Kidney (tissue), 14 donors: ENCODE data around the gene OSBPL2. TPM values are rescaled to one million over a fixed set of nuclear protein-coding genes. Genes with fewer than 3 reads are reported as not detected.

Experiments used
- DNase-seq, 5 donors: peaks; one replicate each; pipeline ENCODE4 v3.0.0-alpha.2; 2013 to 2020
- FAIRE-seq: peaks from 2 replicates; lab custom pipeline; 2012; peaks lifted over from hg19 to GRCh38; lab: Jason Lieb, UNC
- H3K27ac ChIP-seq, 2 donors: one replicate each; pipeline ENCODE4 v1.7.0; 2013; ENCODE audit warnings: low read depth in 2 of 2, low read length in 2 of 2, inconsistent platforms in 1 of 2
- H3K27me3 ChIP-seq: one replicate; pipeline ENCODE4 v1.7.1; 2013; ENCODE audit warnings: low read length, inconsistent platforms; ENCODE audit not compliant: control insufficient read depth, insufficient read depth
- H3K36me3 ChIP-seq, 3 donors: one replicate each; pipeline versions ENCODE4 v1.7.0 to v1.7.1; 2013; ENCODE audit warnings: low read length in 3 of 3, control low read depth in 1 of 3, inconsistent platforms in 1 of 3; ENCODE audit not compliant: insufficient read depth in 3 of 3, control insufficient read depth in 2 of 3
- H3K4me1 ChIP-seq, 3 donors: one replicate each; pipeline versions ENCODE4 v1.7.0 to v1.7.1; 2013; ENCODE audit warnings: low read length in 3 of 3, inconsistent platforms in 1 of 3, low read depth in 1 of 3; ENCODE audit not compliant: control insufficient read depth in 2 of 3, insufficient read depth in 2 of 3
- H3K4me3 ChIP-seq, 3 donors: one replicate each; pipeline versions ENCODE4 v1.7.0 to v1.8.1; 2013; ENCODE audit warnings: low read length in 3 of 3, control low read depth in 1 of 3, inconsistent platforms in 1 of 3
- H3K9ac ChIP-seq, 3 donors: one replicate each; pipeline versions ENCODE4 v1.7.0 to v1.7.1; 2013; ENCODE audit warnings: low read length in 3 of 3, control low read depth in 1 of 3, inconsistent platforms in 1 of 3
- H3K9me3 ChIP-seq, 3 donors: one replicate each; pipeline versions ENCODE4 v1.7.0 to v1.7.1; 2013; ENCODE audit warnings: low read length in 3 of 3, control low read depth in 1 of 3, inconsistent platforms in 1 of 3; ENCODE audit not compliant: control insufficient read depth in 2 of 3, insufficient read depth in 1 of 3
- intact Hi-C: fragments of 100-400 bp; cut with DNase I; formaldehyde crosslinking; loops from one replicate; pipeline ENCODE4 v1.11.1; 2022
- polyA plus RNA-seq: library from polyadenylated mRNA; stranded (reverse); fragments of 350-450 nt; fragmentation: Illumina TruSeq; extraction: RNeasy Lipid Tissue Mini Kit (QIAGEN cat#74804); gene quantifications from one replicate; pipeline ENCODE4 v1.2.3, GENCODE V29; 2014; ENCODE audit warnings: low read depth, low replicate concordance; ENCODE audit not compliant: insufficient read depth
- total RNA-seq: library from RNA; stranded (reverse); fragmentation: NEBNext Ultra II Directional; extraction: Animal tissue kit (Norgen Biotek cat#: 25700); gene quantifications from one replicate; pipeline ENCODE4 v1.2.1, GENCODE V29; 2021
- TF ChIP-seq, protein P1 (sequence below): IDR thresholded peaks from 3 replicates; pipeline ENCODE4 v1.5.1; 2012; ENCODE audit warnings: mild to moderate bottlenecking, moderate library complexity, borderline replicate concordance; ENCODE audit not compliant: insufficient read depth; ENCODE audit errors: extremely low read depth
- donor health status: control.
- donor health status: control.
- donor health status: control.
- donor health status: control.
- donor health status: control.
- donor health status: DM: yes; HTN: yes; CAD: no.
- donor health status: Normal renal cell carcinoma (clear cell type).

Gene OSBPL2
- total and polyA plus RNA-seq, 2 donors from 2014 or later: 20.4 to 57.1 TPM

DNA sequence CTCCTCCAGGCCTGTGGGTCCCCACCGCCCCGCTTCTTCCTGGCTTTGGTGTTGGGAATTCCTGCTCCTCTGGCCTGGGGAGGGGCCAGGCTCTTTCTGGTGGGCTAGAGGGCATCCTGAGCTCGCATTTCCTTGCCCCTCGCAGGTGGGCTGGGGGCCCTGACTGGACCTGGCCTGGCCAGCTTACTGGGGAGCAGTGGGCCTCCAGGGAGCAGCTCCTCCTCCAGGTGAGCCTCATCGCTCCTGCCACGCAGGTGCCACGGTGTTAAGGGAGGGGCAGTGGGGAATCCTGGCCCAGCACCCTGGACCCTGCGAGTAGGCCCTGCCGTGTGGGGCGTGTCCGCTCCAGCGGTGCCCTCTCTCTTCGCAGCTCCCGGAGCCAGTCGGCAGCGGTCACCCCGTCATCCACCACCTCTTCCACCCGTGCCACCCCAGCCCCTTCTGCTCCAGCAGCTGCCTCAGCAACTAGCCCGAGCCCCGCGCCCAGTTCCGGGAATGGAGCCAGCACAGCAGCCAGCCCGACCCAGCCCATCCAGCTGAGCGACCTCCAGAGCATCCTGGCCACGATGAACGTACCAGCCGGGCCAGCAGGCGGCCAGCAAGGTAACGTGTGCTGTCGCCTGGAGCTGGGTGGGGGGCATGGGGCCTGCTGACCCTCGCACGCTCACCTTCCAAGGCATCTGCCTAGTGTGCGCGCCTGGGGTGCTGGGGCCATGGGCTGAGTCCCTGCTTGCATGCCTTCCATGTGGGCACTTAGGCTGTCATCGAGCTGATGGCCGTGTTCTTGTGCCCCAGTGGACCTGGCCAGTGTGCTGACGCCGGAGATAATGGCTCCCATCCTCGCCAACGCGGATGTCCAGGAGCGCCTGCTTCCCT, 69.1 kb downstream of the OSBPL2 start:
- FAIRE-seq: no peak
- Histone ChIP-seq H3K9me3 (no peaks in the 10 kb centered on the region), H3K36me3 (peaks cover 0 to 41% (median 12%) of the 10 kb centered on the region in 3 donors), H3K9ac (no peak overlapping the region), H3K4me1 (peaks cover 0 to 28% (median 21%) of the 10 kb centered on the region in 3 donors), H3K27me3 (no peaks in the 10 kb centered on the region), H3K4me3 (no peak overlapping the region), H3K27ac (no peak overlapping the region)
- DNase-seq: no peak
- TF ChIP-seq, protein P1, sequence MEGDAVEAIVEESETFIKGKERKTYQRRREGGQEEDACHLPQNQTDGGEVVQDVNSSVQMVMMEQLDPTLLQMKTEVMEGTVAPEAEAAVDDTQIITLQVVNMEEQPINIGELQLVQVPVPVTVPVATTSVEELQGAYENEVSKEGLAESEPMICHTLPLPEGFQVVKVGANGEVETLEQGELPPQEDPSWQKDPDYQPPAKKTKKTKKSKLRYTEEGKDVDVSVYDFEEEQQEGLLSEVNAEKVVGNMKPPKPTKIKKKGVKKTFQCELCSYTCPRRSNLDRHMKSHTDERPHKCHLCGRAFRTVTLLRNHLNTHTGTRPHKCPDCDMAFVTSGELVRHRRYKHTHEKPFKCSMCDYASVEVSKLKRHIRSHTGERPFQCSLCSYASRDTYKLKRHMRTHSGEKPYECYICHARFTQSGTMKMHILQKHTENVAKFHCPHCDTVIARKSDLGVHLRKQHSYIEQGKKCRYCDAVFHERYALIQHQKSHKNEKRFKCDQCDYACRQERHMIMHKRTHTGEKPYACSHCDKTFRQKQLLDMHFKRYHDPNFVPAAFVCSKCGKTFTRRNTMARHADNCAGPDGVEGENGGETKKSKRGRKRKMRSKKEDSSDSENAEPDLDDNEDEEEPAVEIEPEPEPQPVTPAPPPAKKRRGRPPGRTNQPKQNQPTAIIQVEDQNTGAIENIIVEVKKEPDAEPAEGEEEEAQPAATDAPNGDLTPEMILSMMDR: no peak
- intact Hi-C loops: no loop called here

- DNase-seq (no peak), FAIRE-seq (no peak)
- intact Hi-C loops: no loop called here
- Histone ChIP-seq H3K27ac (no peak overlapping the region), H3K4me3 (no peak overlapping the region), H3K9me3 (no peaks in the 10 kb centered on the region), H3K27me3 (no peaks in the 10 kb centered on the region), H3K36me3 (peaks cover 0 to 46% (median 14%) of the 10 kb centered on the region in 3 donors), H3K9ac (no peak overlapping the region), H3K4me1 (peaks cover 0 to 28% (median 21%) of the 10 kb centered on the region in 3 donors)
- TF ChIP-seq, protein P1: no peak
Observed at GRCh38 chr20:62308102-62308822, 69.9 kb downstream of the OSBPL2 start.

DNA sequence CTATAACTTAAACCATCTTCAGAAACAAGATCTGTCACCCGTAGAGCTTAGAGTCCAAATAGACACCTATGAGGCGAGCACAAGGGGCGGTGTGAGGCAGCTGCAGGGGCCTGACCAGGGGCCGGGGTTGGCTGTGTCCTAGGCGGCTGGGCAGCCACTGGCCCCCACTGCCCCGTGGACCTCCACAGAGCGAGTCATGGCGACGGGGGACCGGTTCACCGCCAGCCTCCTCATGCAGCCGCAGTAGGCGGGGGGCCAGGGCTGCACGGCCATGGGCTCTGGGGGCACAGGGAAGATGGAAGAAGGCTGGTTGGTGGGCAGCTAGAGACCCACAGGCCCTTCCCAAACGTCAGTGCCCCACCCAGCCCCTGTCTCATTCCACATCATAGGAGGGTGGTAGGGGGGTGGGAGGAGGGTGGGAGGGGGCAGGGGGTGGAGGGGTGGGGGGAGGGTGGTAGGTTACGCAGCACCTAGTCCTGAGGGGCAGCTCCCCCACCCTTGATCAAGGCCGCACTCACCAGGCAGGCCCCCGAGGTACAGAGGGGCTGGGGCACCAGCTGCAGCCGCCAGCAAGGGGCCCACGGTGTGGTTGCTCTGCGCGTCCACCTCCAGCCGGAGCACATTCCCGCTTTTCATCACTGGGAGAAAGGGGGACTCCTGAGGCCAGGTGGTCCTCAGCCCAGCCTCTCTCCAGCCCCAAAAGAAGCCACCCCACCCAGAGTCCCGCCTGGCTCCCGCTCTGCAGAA, 71.0 kb downstream of the OSBPL2 start:
- Histone ChIP-seq H3K27me3 (no peaks in the 10 kb centered on the region), H3K9me3 (no peaks in the 10 kb centered on the region), H3K4me1 (peaks cover 0 to 20% (median 17%) of the 10 kb centered on the region in 3 donors), H3K36me3 (peaks cover 0 to 48% (median 14%) of the 10 kb centered on the region in 3 donors), H3K27ac (no peak overlapping the region), H3K4me3 (no peak overlapping the region), H3K9ac (no peak overlapping the region)
- intact Hi-C loops: no loop called here
- no peak for DNase-seq
- TF ChIP-seq, protein P1: no peak
- FAIRE-seq: no peak
